ENCODE results near the gene C6orf58.

- TF ChIP-seq ZNF24 (IDR thresholded peaks at IDR 0.05), result no peak
- TF ChIP-seq KDM1A (IDR thresholded peaks at IDR 0.05; ENCODE audit: borderline replicate concordance), result no peak
- no peak for TF ChIP-seq EP300 (IDR thresholded peaks at IDR 0.05; ENCODE audit: borderline replicate concordance in 1 of 2, control insufficient read depth in 1 of 2, low read depth in 2 of 2, low read length in 2 of 2)
- TF ChIP-seq CHD1 (IDR thresholded peaks at IDR 0.05; ENCODE audit: low read depth, low read length), result no peak
- TF ChIP-seq FOXM1 (IDR thresholded peaks at IDR 0.05; ENCODE audit: low read depth, low read length), result no peak
- TF ChIP-seq POLR2AphosphoS2 (IDR thresholded peaks at IDR 0.05; ENCODE audit: low read depth, low read length), result no peak
- no peak for TF ChIP-seq RAD21 (IDR thresholded peaks at IDR 0.05; ENCODE audit: insufficient read depth, low read depth, low read length)
- TF ChIP-seq FOXK2 (IDR thresholded peaks at IDR 0.05), result no peak
Measured at GRCh38 chr6:127582777-127583462, 5.9 kb downstream of the C6orf58 start.
